ENCODE measurements around the gene PHF19.

PHF19 gene

DNA sequence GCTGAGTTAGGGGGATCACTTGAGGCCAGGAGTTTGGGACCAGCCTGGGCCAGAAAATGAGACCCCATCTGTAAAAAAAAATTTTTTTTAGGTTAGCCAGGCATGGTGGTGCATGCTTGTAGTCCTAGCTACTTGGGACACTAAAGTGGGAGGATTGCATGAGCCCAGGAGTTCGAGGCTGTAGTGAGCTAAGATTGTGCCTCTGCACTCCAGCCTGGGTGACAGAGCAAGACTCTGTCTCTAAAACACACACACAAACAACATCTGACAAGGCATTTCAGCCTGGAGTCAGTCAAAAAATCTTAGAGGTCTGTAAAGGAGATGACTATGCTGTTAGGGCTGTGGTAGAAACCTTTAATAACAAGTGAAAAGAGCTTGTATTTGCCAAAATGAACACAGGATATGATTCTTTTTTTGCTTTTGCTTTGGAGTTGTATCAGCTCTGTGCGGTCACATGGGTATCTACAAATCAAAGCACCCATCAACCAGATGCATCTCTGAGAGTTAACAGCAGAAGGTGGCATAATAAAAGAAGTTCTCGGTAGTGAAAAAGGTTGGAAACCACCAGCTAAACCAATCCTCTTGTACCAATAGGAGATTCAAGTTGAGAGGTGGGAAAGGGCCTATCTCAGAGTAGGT is 30.6 kb downstream of the PHF19 start:
- no peak overlapping the region for H2BK120ac ChIP-seq (ENCODE audit: low read depth, low read length)
- no peak overlapping the region for H3K14ac ChIP-seq (ENCODE audit: low read length)
- WGBS, 2 donors (ENCODE audit: extremely low coverage in 2 of 2, insufficient read length in 2 of 2, insufficient replicate concordance in 1 of 2) = no CpG with 5 or more reads among the region's 3 CpGs
- peaks cover 4 to 8% of the 10 kb centered on the region in 2 donors for H3K4me1 ChIP-seq (ENCODE audit: control insufficient read depth in 2 of 2, insufficient read depth in 1 of 2, low read depth in 1 of 2, low read length in 2 of 2)
- no peak overlapping the region for H2BK15ac ChIP-seq (ENCODE audit: low read length)
- H3K9ac ChIP-seq (ENCODE audit: low read depth, low read length, poor library complexity) = no peak overlapping the region
- H4K91ac ChIP-seq (ENCODE audit: low read depth, low read length, poor library complexity) = no peak overlapping the region
- H2BK5ac ChIP-seq (ENCODE audit: low read length) = no peak overlapping the region
- no peak overlapping the region for H3K23ac ChIP-seq (ENCODE audit: low read depth, low read length, poor library complexity)
- no peak overlapping the region for H3K4me2 ChIP-seq (ENCODE audit: insufficient read depth, low read length, poor library complexity, severe bottlenecking)
- peaks cover 0 to 3% of the 10 kb centered on the region in 2 donors for H3K36me3 ChIP-seq (replicated peaks in 1 of 2; ENCODE audit: control insufficient read depth in 2 of 2, insufficient read depth in 2 of 2, low read length in 2 of 2)
- no peak overlapping the region for H4K8ac ChIP-seq (ENCODE audit: low read depth, low read length)
- no peak overlapping the region for H3K4me3 ChIP-seq (ENCODE audit: low read length in 2 of 2)
- peaks cover 7% of the 10 kb centered on the region for H3K79me1 ChIP-seq (ENCODE audit: low read depth, low read length)
- H2AFZ ChIP-seq (ENCODE audit: low read length) = peak overlapping the region; percentile 69
- peaks cover 0 to 2% of the 10 kb centered on the region in 2 donors for H3K9me3 ChIP-seq (replicated peaks in 1 of 2; ENCODE audit: control insufficient read depth in 2 of 2, insufficient read depth in 1 of 2, low read depth in 1 of 2, low read length in 2 of 2)
- DNase-seq (ENCODE audit: low spot score) = no peak
- H2AK5ac ChIP-seq (ENCODE audit: low read depth, low read length) = no peak overlapping the region
- H3K27ac ChIP-seq (replicated peaks; ENCODE audit: low read length) = no peak overlapping the region
- no peak overlapping the region for H2BK12ac ChIP-seq (ENCODE audit: low read length)
- H3K18ac ChIP-seq (ENCODE audit: low read length) = no peak overlapping the region
- no peaks in the 10 kb centered on the region for H3K27me3 ChIP-seq (ENCODE audit: control insufficient read depth in 3 of 3, insufficient read depth in 3 of 3, low read depth in 1 of 3, low read length in 3 of 3)
- no peak overlapping the region for H3K4ac ChIP-seq (ENCODE audit: low read length)

DNA sequence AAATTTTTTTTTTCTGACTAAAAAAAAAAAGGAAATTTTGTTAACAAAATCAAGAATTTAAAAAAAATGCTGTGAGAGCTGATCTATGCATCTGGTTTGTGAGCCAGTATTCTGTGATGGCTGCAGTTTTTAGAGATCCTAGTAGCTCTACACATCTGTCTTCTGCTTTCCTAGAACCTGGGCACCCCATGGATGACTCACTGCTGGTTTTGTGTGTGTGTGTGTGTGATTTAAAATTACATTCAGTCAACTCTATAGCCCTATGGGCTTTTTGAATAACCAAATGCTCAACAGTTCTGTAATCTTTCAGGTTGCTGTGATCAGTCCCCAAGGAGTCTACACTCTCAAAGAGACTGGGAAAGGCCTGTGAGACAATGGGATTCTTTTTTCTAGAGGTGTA is 31.7 kb downstream of the PHF19 start:
- H3K79me1 ChIP-seq (ENCODE audit: low read depth, low read length) = peaks cover 7% of the 10 kb centered on the region
- H3K14ac ChIP-seq (ENCODE audit: low read length) = no peak overlapping the region
- H3K23ac ChIP-seq (ENCODE audit: low read depth, low read length, poor library complexity) = no peak overlapping the region
- no peak overlapping the region for H3K4me3 ChIP-seq (ENCODE audit: low read length in 2 of 2)
- no peak overlapping the region for H2BK15ac ChIP-seq (ENCODE audit: low read length)
- H3K4ac ChIP-seq (ENCODE audit: low read length) = no peak overlapping the region
- H3K4me1 ChIP-seq (ENCODE audit: control insufficient read depth in 2 of 2, insufficient read depth in 1 of 2, low read depth in 1 of 2, low read length in 2 of 2) = peaks cover 4 to 6% of the 10 kb centered on the region in 2 donors
- H3K4me2 ChIP-seq (ENCODE audit: insufficient read depth, low read length, poor library complexity, severe bottlenecking) = no peak overlapping the region
- peaks cover 0 to 2% of the 10 kb centered on the region in 2 donors for H3K9me3 ChIP-seq (replicated peaks in 1 of 2; ENCODE audit: control insufficient read depth in 2 of 2, insufficient read depth in 1 of 2, low read depth in 1 of 2, low read length in 2 of 2)
- no peak overlapping the region for H2BK5ac ChIP-seq (ENCODE audit: low read length)
- no peak overlapping the region for H3K27ac ChIP-seq (replicated peaks; ENCODE audit: low read length)
- no peak overlapping the region for H3K18ac ChIP-seq (ENCODE audit: low read length)
- H2AK5ac ChIP-seq (ENCODE audit: low read depth, low read length) = no peak overlapping the region
- H4K91ac ChIP-seq (ENCODE audit: low read depth, low read length, poor library complexity) = no peak overlapping the region
- no peaks in the 10 kb centered on the region for H3K27me3 ChIP-seq (ENCODE audit: control insufficient read depth in 3 of 3, insufficient read depth in 3 of 3, low read depth in 1 of 3, low read length in 3 of 3)
- no peak overlapping the region for H3K9ac ChIP-seq (ENCODE audit: low read depth, low read length, poor library complexity)
- peaks cover 0 to 3% of the 10 kb centered on the region in 2 donors for H3K36me3 ChIP-seq (replicated peaks in 1 of 2; ENCODE audit: control insufficient read depth in 2 of 2, insufficient read depth in 2 of 2, low read length in 2 of 2)
- no peak overlapping the region for H2BK120ac ChIP-seq (ENCODE audit: low read depth, low read length)
- no peak overlapping the region for H2BK12ac ChIP-seq (ENCODE audit: low read length)
- H4K8ac ChIP-seq (ENCODE audit: low read depth, low read length) = no peak overlapping the region
- H2AFZ ChIP-seq (ENCODE audit: low read length) = no peak overlapping the region
- no peak for DNase-seq (ENCODE audit: low spot score)

DNA sequence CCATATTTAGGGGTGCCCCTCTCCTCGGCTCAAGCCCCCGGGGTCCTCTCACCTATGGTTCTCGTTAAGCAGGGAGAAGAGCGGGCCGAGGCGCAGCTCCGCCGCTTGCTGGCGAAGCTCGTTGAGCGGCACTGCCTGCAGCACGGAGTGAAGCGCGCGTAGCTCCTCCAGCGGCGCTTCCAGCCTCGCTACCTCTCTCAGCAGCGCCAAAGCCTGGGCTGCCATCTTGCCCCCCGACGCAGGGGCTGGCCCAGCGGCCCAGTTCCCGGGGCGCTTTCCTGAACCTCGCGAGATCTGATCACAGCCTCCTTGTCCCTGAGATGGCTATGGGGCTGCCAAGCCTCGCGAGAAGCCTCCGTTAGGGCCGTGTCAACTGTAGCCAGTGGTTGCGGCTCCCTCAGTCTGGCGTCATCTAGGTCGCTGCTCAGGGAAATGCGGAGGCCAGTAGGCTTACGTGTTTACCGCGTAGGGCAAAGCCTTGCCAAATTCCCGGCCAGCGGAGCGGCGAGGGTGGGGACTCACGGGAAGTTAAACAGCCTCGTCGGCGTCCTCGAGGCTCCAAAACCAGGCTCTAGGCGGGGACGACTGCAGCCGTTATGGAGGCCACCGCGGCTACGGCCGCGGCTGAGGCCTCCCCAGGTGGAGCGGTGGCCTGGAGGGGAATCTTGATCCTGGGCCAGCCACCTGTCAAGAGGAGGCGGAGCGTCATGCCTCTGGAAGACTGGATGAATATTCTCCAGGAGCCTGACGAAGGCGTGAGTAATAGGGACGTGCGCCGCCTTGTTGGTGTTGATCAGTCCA is 34.1 kb downstream of the PHF19 start, which contains the start of gene PSMD5:
Gene PSMD5, minus strand, starts transcription at position 238 of the 801 bp plus-strand sequence. Its CDS starts 13 bp downstream, at position 225.
- no CpG with 5 or more reads among the region's 62 CpGs for WGBS, 2 donors (ENCODE audit: extremely low coverage in 2 of 2, insufficient read length in 2 of 2, insufficient replicate concordance in 1 of 2)
- peak within 1 kb of the TSS; percentile 88 for H2AK5ac ChIP-seq (ENCODE audit: low read depth, low read length)
- peak within 1 kb of the TSS; percentile 89 for H3K27ac ChIP-seq (replicated peaks; ENCODE audit: low read length)
- H3K27me3 ChIP-seq (ENCODE audit: control insufficient read depth in 3 of 3, insufficient read depth in 3 of 3, low read depth in 1 of 3, low read length in 3 of 3) = no peaks in the 10 kb centered on the region
- H2BK120ac ChIP-seq (ENCODE audit: low read depth, low read length) = peak within 1 kb of the TSS; percentile 21
- peak within 1 kb of the TSS; percentile 99 for H3K18ac ChIP-seq (ENCODE audit: low read length)
- peak within 1 kb of the TSS; percentile 95 for H4K8ac ChIP-seq (ENCODE audit: low read depth, low read length)
- H3K4me1 ChIP-seq (ENCODE audit: control insufficient read depth in 2 of 2, insufficient read depth in 1 of 2, low read depth in 1 of 2, low read length in 2 of 2) = peaks cover 4 to 6% of the 10 kb centered on the region in 2 donors
- peaks cover 0 to 2% of the 10 kb centered on the region in 2 donors for H3K9me3 ChIP-seq (replicated peaks in 1 of 2; ENCODE audit: control insufficient read depth in 2 of 2, insufficient read depth in 1 of 2, low read depth in 1 of 2, low read length in 2 of 2)
- no peak within 1 kb of the TSS for H2BK12ac ChIP-seq (ENCODE audit: low read length)
- peak within 1 kb of the TSS; percentile 87 for H2BK5ac ChIP-seq (ENCODE audit: low read length)
- H2AFZ ChIP-seq (ENCODE audit: low read length) = no peak within 1 kb of the TSS
- H3K9ac ChIP-seq (ENCODE audit: low read depth, low read length, poor library complexity) = peak within 1 kb of the TSS; percentile 93
- DNase-seq (ENCODE audit: low spot score) = peak; percentile 97
- H3K4me3 ChIP-seq (ENCODE audit: low read length in 2 of 2) = peak within 1 kb of the TSS in 1 of 2 donors; percentile 97
- H3K23ac ChIP-seq (ENCODE audit: low read depth, low read length, poor library complexity) = peak within 1 kb of the TSS; percentile 98
- H3K4me2 ChIP-seq (ENCODE audit: insufficient read depth, low read length, poor library complexity, severe bottlenecking) = peak within 1 kb of the TSS; percentile 94
- peak within 1 kb of the TSS; percentile 91 for H3K4ac ChIP-seq (ENCODE audit: low read length)
- peak within 1 kb of the TSS; percentile 49 for H2BK15ac ChIP-seq (ENCODE audit: low read length)
- peaks cover 7% of the 10 kb centered on the region for H3K79me1 ChIP-seq (ENCODE audit: low read depth, low read length)
- H4K91ac ChIP-seq (ENCODE audit: low read depth, low read length, poor library complexity) = no peak within 1 kb of the TSS
- H3K36me3 ChIP-seq (replicated peaks in 1 of 2; ENCODE audit: control insufficient read depth in 2 of 2, insufficient read depth in 2 of 2, low read length in 2 of 2) = peaks cover 0 to 3% of the 10 kb centered on the region in 2 donors
- peak within 1 kb of the TSS; percentile 83 for H3K14ac ChIP-seq (ENCODE audit: low read length)

Measured in neuronal stem cell (in vitro differentiated cells).